Left renal pelvis (tissue), 4 donors: Measurements from ENCODE around the gene FLT3. TPM values are rescaled to one million over a fixed set of nuclear protein-coding genes. Genes with fewer than 3 reads are reported as not detected.
"Not testable (repeated sequence)": the region's sequence is repeated elsewhere in the genome, so short reads cannot be mapped to it uniquely, and the experiment has no call there.

Source experiments
- DNase-seq, 4 donors: peaks; one replicate each; pipeline ENCODE4 v3.0.0-alpha.2; 2013; ENCODE audit warnings: low read depth in 4 of 4, low spot score in 3 of 4
- polyA plus RNA-seq, 4 donors: library from polyadenylated mRNA; unstranded; fragments of 120-200 nt; gene quantifications; one replicate each; pipeline ENCODE4 v1.2.1, GENCODE V29; 2013; ENCODE audit not compliant: insufficient read length in 4 of 4

FLT3 gene
- polyA plus RNA-seq, 4 donors = 0.19 to 0.58 (median 0.27) TPM

- no peak for DNase-seq
These were observed 124.6 kb downstream of the FLT3 start for GRCh38 chr13:27975564-27976361.

GRCh38 chr13:27973961-27974662 lies 126.3 kb downstream of the FLT3 start:
- DNase-seq = no peak

- DNase-seq = no peak
These were observed 127.1 kb downstream of the FLT3 start for GRCh38 chr13:27973291-27973690.

GRCh38 chr13:27972478-27972820 lies 127.9 kb downstream of the FLT3 start:
- DNase-seq = no peak

GRCh38 chr13:27971776-27972477 lies 128.4 kb downstream of the FLT3 start:
- no peak for DNase-seq

- no peak for DNase-seq
These were observed 129.1 kb downstream of the FLT3 start for GRCh38 chr13:27971236-27971645.

GRCh38 chr13:27970382-27971235 lies 129.8 kb downstream of the FLT3 start:
- no peak for DNase-seq

GRCh38 chr13:27969866-27970229 lies 130.5 kb downstream of the FLT3 start:
- DNase-seq = no peak

GRCh38 chr13:27969082-27969865 lies 131.1 kb downstream of the FLT3 start, which contains the start of gene CDX2:
Gene CDX2 (minus strand): TSS chr13:27969315. CDS start chr13:27969006, 309 bp downstream.
- no peak for DNase-seq

- DNase-seq = no peak
These were observed 131.9 kb downstream of the FLT3 start for GRCh38 chr13:27968316-27969081.

GRCh38 chr13:27967736-27968315 lies 132.6 kb downstream of the FLT3 start:
- DNase-seq = no peak

- DNase-seq = no peak
These were observed 133.1 kb downstream of the FLT3 start for GRCh38 chr13:27967203-27967735.

GRCh38 chr13:27966641-27967202 lies 133.7 kb downstream of the FLT3 start:
- no peak for DNase-seq

- no peak for DNase-seq
These were observed 134.4 kb downstream of the FLT3 start for GRCh38 chr13:27965740-27966640.

- no peak for DNase-seq
These were observed 135.0 kb downstream of the FLT3 start for GRCh38 chr13:27965343-27965739.

GRCh38 chr13:27964741-27965323 lies 135.5 kb downstream of the FLT3 start:
- DNase-seq = no peak

- DNase-seq = not testable (repeated sequence)
These were observed 136.2 kb downstream of the FLT3 start for GRCh38 chr13:27964206-27964605.
